ENCODE measurements around the gene WFS1. TPM values are rescaled to one million over a fixed set of nuclear protein-coding genes. Genes with fewer than 3 reads are reported as not detected.
A peak's percentile ranks its signal among the peaks of the same experiment; 100 is the strongest.

The WFS1 gene
- total and polyA plus RNA-seq, 9 of the 15 experiments (the other 6 are each of a cell fraction or from before 2014, with no cell fraction given): 0.01 to 0.29 (median 0.03) TPM; not detected in 5

GRCh38 chr4:6332042-6332668 is 62.5 kb downstream of the WFS1 start (continued):
- TF ChIP-seq RAD21 (CRISPR knock-in tag; conservative IDR thresholded peaks at IDR 0.05 in 1 of 2, IDR thresholded peaks at IDR 0.05 in 1 of 2) (peak in 1 of 2 experiments; percentile 52; a peak in 2 of 4 replicates), NFIC (IDR thresholded peaks at IDR 0.05) (peak; percentile 50), REST (IDR thresholded peaks at IDR 0.05; ENCODE audit: borderline replicate concordance) (peak; percentile 46; the same call in 1 of the 2 replicates), REST (CRISPR knock-in tag; IDR thresholded peaks at IDR 0.05; ENCODE audit: low read depth) (no peak)

All from K562 (cell line).